GM12801 (cell line): ENCODE results near the gene PVR.

Experiments
- CTCF ChIP-seq: IDR thresholded peaks from one replicate; pipeline ENCODE4 v1.5.1; 2011; ENCODE audit warnings: control low read depth; ENCODE audit not compliant: insufficient read length; ENCODE audit errors: extremely low read depth

The PVR gene

GRCh38 chr19:44643605-44644401 is at the start of gene PVR:
Gene PVR (plus strand): TSS chr19:44643910. CDS start chr19:44644097, 187 bp downstream.
- no peak for TF ChIP-seq CTCF

DNA sequence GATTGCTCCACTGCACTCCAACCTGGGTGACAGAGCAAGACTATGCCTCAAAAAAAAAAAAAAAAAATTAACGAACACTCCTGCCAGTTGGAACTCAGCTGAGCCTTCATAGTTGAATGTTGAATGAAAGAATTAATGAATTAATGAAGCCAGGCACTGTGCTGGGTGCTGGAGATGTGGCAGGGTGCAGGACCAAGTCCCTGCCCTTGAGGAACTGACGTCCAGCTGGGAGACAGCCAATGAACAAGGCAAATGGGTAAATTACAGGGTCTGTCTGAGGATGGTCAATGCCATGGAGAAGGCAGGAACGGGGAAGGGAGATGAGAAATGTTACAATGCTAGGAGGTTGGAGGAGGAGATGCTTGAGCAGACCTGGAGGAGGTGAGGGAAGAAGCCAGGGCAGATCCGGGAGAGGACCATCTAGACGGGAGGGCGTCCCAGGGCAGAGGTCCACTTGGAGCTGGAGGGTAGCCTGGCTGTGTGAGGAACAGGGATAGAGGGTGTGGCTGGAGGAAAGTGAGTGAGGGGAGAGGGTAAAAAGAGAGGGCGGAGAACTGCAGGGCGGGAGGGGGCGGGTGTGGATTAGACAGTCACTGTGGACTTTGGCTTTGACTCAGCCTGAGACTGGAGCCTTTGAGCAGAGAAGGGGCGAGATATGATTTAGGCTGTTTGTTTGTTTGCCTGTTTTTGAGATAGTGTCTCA is 47.1 kb upstream of the PVR start:
- no peak for TF ChIP-seq CTCF

DNA sequence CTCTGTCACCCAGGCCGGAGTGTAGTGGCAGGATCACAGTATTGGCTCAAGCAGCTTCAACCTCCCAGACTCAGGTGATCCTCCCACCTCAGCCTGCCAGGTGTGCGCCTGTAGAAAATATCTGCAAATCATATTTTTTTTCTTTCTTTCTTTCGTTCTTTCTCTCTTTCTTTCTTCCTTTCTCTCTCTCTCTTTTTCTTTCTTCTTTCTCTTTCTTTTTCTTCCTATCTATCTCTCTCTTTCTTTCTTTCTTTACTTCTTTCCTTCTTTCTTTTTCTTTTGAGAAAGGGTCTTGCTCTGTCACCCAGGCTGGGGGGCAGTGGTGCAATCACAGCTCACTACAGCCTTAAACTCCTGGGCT is 46.6 kb upstream of the PVR start:
- no peak for TF ChIP-seq CTCF

DNA sequence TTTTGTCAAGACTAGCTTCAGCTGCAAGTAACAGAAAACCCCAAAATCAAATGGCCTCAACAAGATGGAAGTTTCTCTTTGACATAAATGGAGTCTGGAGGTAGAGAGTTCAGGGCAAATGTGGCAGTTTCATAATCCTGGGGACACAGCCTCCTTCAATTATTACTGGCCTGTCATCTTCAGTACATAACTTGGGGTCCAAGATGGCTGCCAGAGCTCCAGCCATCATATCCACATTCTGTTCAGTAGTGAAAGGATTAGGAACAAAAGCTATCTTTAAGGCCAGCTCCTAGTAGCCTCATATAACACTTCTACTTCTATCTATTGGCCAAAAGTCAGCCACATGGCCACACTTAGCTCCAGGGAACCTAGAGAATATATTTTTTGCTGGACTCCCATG is 45.4 kb upstream of the PVR start:
- no peak for TF ChIP-seq CTCF

GRCh38 chr19:44598880-44599279 is 44.8 kb upstream of the PVR start:
- TF ChIP-seq CTCF = no peak

- no peak for TF ChIP-seq CTCF
Observed at GRCh38 chr19:44600466-44600865, 43.2 kb upstream of the PVR start.

- TF ChIP-seq CTCF = no peak
Observed at GRCh38 chr19:44602081-44602480, 41.6 kb upstream of the PVR start.
